Endothelial cell of umbilical vein (primary cell): Measurements from ENCODE around the gene TXNDC17. TPM values are rescaled to one million over a fixed set of nuclear protein-coding genes. Genes with fewer than 3 reads are reported as not detected.

Experiments
- BruUV-seq: library from RNA; stranded (reverse); fragments of 400-500 nt; replicated peaks from 2 replicates; lab custom pipeline; 2021; lab: Mats Ljungman, UMichigan
- CTCF ChIA-PET: fragments of 300-600, 350-600 bp; sonication (Branson Sonifier 250); formaldehyde crosslinking; loops from one replicate; lab custom pipeline; 2021; ENCODE audit warnings: antibody characterized with exemption, inconsistent platforms; lab: Charles Lee
- POLR2A ChIA-PET: fragments of 300-600, 350-600 bp; sonication (Branson Sonifier 250); formaldehyde crosslinking; loops from one replicate; lab custom pipeline; 2021; ENCODE audit warnings: antibody characterized with exemption, inconsistent platforms; lab: Charles Lee
- DNase-seq: peaks from one replicate; pipeline ENCODE4 v3.0.0-alpha.2; 2011; ENCODE audit warnings: low read depth, low spot score
- FAIRE-seq: peaks from 2 replicates; lab custom pipeline; 2011; peaks lifted over from hg19 to GRCh38; lab: Jason Lieb, UNC
- H2AFZ ChIP-seq: 2 replicates; pipeline ENCODE4 v1.6.0; 2012; ENCODE audit warnings: low read depth, low read length, control low read depth, inconsistent platforms
- H3K27ac ChIP-seq: 2 replicates; pipeline ENCODE4 v1.5.1; 2011; ENCODE audit warnings: low read depth, mild to moderate bottlenecking, control low read depth, low read length, moderate library complexity; ENCODE audit not compliant: insufficient read depth
- H3K27me3 ChIP-seq, 2 experiments: 2 replicates each; pipeline versions ENCODE4 v1.6.0 to v1.6.1; 2011; ENCODE audit warnings: low read length in 2 of 2, mixed read lengths in 1 of 2; ENCODE audit not compliant: control insufficient read depth in 2 of 2, insufficient read depth in 2 of 2
- H3K36me3 ChIP-seq, 2 experiments: 2 replicates in 1 of 2; 3 replicates in 1 of 2; pipeline ENCODE4 v1.5.1; 2011; ENCODE audit warnings: low read length in 2 of 2, mild to moderate bottlenecking in 1 of 2, moderate library complexity in 1 of 2; ENCODE audit not compliant: control insufficient read depth in 2 of 2, insufficient read depth in 2 of 2; ENCODE audit errors: extremely low read depth in 1 of 2
- H3K4me1 ChIP-seq: 3 replicates; pipeline ENCODE4 v1.5.1; 2011; ENCODE audit warnings: mild to moderate bottlenecking, low read length; ENCODE audit not compliant: control insufficient read depth, insufficient read depth; ENCODE audit errors: extremely low read depth
- H3K4me2 ChIP-seq: 2 replicates; pipeline ENCODE4 v1.6.1; 2011; ENCODE audit warnings: low read length, control low read depth, mixed read lengths; ENCODE audit not compliant: insufficient read depth
- H3K4me3 ChIP-seq, 3 experiments: fragments of 200-600 bp in 1 of 3; sonication (generic), shearing (Covaris generic) in 1 of 3; replicated peaks in 1 of 3; 2 replicates each; pipeline ENCODE4 v1.5.1; 2011 to 2016; ENCODE audit warnings: control low read depth in 3 of 3, low read length in 3 of 3, mild to moderate bottlenecking in 2 of 3, inconsistent platforms in 1 of 3, low read depth in 1 of 3, moderate library complexity in 1 of 3; ENCODE audit not compliant: insufficient read depth in 1 of 3
- H3K79me2 ChIP-seq: 2 replicates; pipeline ENCODE4 v1.6.0; 2012; ENCODE audit warnings: low read length, inconsistent platforms; ENCODE audit not compliant: control insufficient read depth, insufficient read depth
- H3K9ac ChIP-seq: replicated peaks from 2 replicates; pipeline ENCODE3; 2011; ENCODE audit warnings: low read length, control low read depth; ENCODE audit not compliant: insufficient read depth; ENCODE audit errors: extremely low read depth
- H3K9me1 ChIP-seq: replicated peaks from 3 replicates; pipeline ENCODE4 v1.6.0; 2011; ENCODE audit warnings: mild to moderate bottlenecking, low read length; ENCODE audit not compliant: control insufficient read depth, insufficient read depth; ENCODE audit errors: extremely low read depth
- H3K9me3 ChIP-seq: replicated peaks from 2 replicates; pipeline ENCODE4 v1.5.1; 2012; ENCODE audit warnings: low read length, inconsistent platforms; ENCODE audit not compliant: control insufficient read depth, insufficient read depth
- H4K20me1 ChIP-seq: replicated peaks from 2 replicates; pipeline ENCODE3; 2011; ENCODE audit warnings: mild to moderate bottlenecking, low read length; ENCODE audit not compliant: control insufficient read depth, insufficient read depth; ENCODE audit errors: extremely low read depth
- EZH2 ChIP-seq: IDR thresholded peaks from 2 replicates; pipeline ENCODE4 v1.6.1; 2012; ENCODE audit warnings: borderline replicate concordance, low read depth, mild to moderate bottlenecking, moderate library complexity, low read length, inconsistent platforms; ENCODE audit not compliant: severe bottlenecking
- FOS ChIP-seq: IDR thresholded peaks from 2 replicates; pipeline ENCODE4 v1.6.1; 2011; ENCODE audit warnings: mild to moderate bottlenecking, low read length, moderate library complexity, borderline replicate concordance; ENCODE audit not compliant: insufficient read depth
- GATA2 ChIP-seq: IDR thresholded peaks from 2 replicates; pipeline ENCODE4 v1.7.0; 2011; ENCODE audit warnings: low read depth, mild to moderate bottlenecking, moderate library complexity, mixed read lengths, low read length; ENCODE audit not compliant: insufficient read length, insufficient read depth
- JUN ChIP-seq: IDR thresholded peaks from 2 replicates; pipeline ENCODE4 v1.6.1; 2011; ENCODE audit warnings: borderline replicate concordance, low read depth; ENCODE audit not compliant: insufficient read length, insufficient read depth
- MYC ChIP-seq: IDR thresholded peaks from one replicate; pipeline ENCODE4 v1.6.1; 2011; ENCODE audit warnings: mild to moderate bottlenecking, low read depth, low read length
- POLR2A ChIP-seq: IDR thresholded peaks from 2 replicates; pipeline ENCODE4 v1.6.1; 2012; ENCODE audit warnings: low read depth, mild to moderate bottlenecking, control low read depth, low read length
- POLR2AphosphoS5 ChIP-seq: IDR thresholded peaks from 2 replicates; pipeline ENCODE4 v1.6.1; 2012; ENCODE audit warnings: low read depth, mild to moderate bottlenecking, control low read depth, low read length, moderate library complexity; ENCODE audit not compliant: insufficient read depth
- dilution Hi-C: fragments of 300-500 bp; cut with MboI; formaldehyde crosslinking; loops from one replicate; pipeline ENCODE4 v1.15.0; 2019; ENCODE audit warnings: low sequenced_read_pairs; ENCODE audit not compliant: extremely low pct_ligation_motif_present
- intact Hi-C: fragments of 100-400 bp; cut with micrococcal nuclease; formaldehyde crosslinking; loops from one replicate; pipeline ENCODE4 v1.10.0; 2022
- polyA plus RNA-seq, 4 experiments: library from polyadenylated mRNA; depleted of rRNA in 3 of 4; stranded (reverse) in 3 of 4; unstranded in 1 of 4; fragments of >200 nt; gene quantifications; 2 replicates each; pipeline versions ENCODE4 v1.2.1 to v1.2.3, GENCODE V29; 2011 to 2012; ENCODE audit warnings: missing spikeins in 1 of 4
- total RNA-seq: library from RNA; stranded (reverse); gene quantifications from 2 replicates; pipeline ENCODE4 v1.2.3, GENCODE V29; 2021
- TF ChIP-seq, protein P1 (sequence below), 2 donors: IDR thresholded peaks; 1 replicate in 1 of 2; 2 replicates in 1 of 2; pipeline ENCODE4 v1.5.1; 2011; ENCODE audit warnings: low read length in 2 of 2, mild to moderate bottlenecking in 2 of 2, moderate library complexity in 2 of 2, control low read depth in 1 of 2, inconsistent platforms in 1 of 2, low read depth in 1 of 2; ENCODE audit not compliant: insufficient read depth in 1 of 2; ENCODE audit errors: extremely low read depth in 1 of 2

The TXNDC17 gene
- total and polyA plus RNA-seq, 2 donors (not counting 3 experiments of a cell fraction or from before 2014, with no cell fraction given), result 101 to 297 TPM

GRCh38 chr17:6642592-6642991 is 1.7 kb downstream of the TXNDC17 start:
- TF ChIP-seq JUN, result no peak
- no peak for TF ChIP-seq GATA2
- no peak for TF ChIP-seq POLR2A
- TF ChIP-seq EZH2, result no peak
- TF ChIP-seq FOS, result no peak
- TF ChIP-seq POLR2AphosphoS5, result no peak
- TF ChIP-seq MYC, result no peak
- TF ChIP-seq, protein P1, sequence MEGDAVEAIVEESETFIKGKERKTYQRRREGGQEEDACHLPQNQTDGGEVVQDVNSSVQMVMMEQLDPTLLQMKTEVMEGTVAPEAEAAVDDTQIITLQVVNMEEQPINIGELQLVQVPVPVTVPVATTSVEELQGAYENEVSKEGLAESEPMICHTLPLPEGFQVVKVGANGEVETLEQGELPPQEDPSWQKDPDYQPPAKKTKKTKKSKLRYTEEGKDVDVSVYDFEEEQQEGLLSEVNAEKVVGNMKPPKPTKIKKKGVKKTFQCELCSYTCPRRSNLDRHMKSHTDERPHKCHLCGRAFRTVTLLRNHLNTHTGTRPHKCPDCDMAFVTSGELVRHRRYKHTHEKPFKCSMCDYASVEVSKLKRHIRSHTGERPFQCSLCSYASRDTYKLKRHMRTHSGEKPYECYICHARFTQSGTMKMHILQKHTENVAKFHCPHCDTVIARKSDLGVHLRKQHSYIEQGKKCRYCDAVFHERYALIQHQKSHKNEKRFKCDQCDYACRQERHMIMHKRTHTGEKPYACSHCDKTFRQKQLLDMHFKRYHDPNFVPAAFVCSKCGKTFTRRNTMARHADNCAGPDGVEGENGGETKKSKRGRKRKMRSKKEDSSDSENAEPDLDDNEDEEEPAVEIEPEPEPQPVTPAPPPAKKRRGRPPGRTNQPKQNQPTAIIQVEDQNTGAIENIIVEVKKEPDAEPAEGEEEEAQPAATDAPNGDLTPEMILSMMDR (IDR thresholded peaks at IDR 0.05; ENCODE audit: extremely low read depth in 1 of 2, insufficient read depth in 1 of 2, low read depth in 1 of 2, low read length in 2 of 2), result no peak
- ChIA-PET CTCF (interaction anchor here (5.2 kb wide), 1 partner anchor 170 kb away, joined by 38 read pairs; no protein-coding TSS in a partner anchor), POLR2A (no interaction called here)
- Histone ChIP-seq H3K79me2 (peaks cover 45% of the 10 kb centered on the region), H2AFZ (no peak overlapping the region), H3K9ac (no peak overlapping the region), H3K9me1 (no peaks in the 10 kb centered on the region), H3K4me1 (peaks cover 15% of the 10 kb centered on the region), H3K9me3 (no peaks in the 10 kb centered on the region), H3K27ac (no peak overlapping the region), H4K20me1 (no peaks in the 10 kb centered on the region), H3K27me3 (no peaks in the 10 kb centered on the region), H3K36me3 (peaks cover 5% of the 10 kb centered on the region in 2 experiments), H3K4me2 (no peak overlapping the region), H3K4me3 (no peak overlapping the region)
- no peak for DNase-seq
- FAIRE-seq, result no peak
- dilution Hi-C loops, result no loop called here
- no TSS peak for BruUV-seq
- intact Hi-C loops, result loop anchor here (10.0 kb wide), 2 partner anchors 808 to 1058 kb away; partner anchors contain the start of gene NLRP1
